MM.1S (cell line): ENCODE results near the gene ARRDC1.

Source experiments
- DNase-seq: peaks from one replicate; pipeline ENCODE4 v3.0.0-alpha.2; 2015
- H2AFZ ChIP-seq: fragments of 300-600 bp; sonication (generic); 2 replicates; pipeline ENCODE4 v1.6.0; 2016; ENCODE audit warnings: antibody characterized with exemption, low read length
- H3F3A ChIP-seq: fragments of 300-600 bp; sonication (generic); 2 replicates; pipeline ENCODE4 v1.6.1; 2016; ENCODE audit warnings: mild to moderate bottlenecking, antibody characterized with exemption, low read length, moderate library complexity, mixed read lengths; ENCODE audit not compliant: insufficient read depth
- H3K27ac ChIP-seq: fragments of 300-600 bp; sonication (generic); 2 replicates; pipeline ENCODE4 v1.5.1; 2016; ENCODE audit warnings: mild to moderate bottlenecking, low read length
- H3K27me3 ChIP-seq: fragments of 300-600 bp; sonication (generic); replicated peaks from 2 replicates; pipeline ENCODE4 v1.6.0; 2016; ENCODE audit warnings: low read length; ENCODE audit not compliant: insufficient read depth
- H3K36me3 ChIP-seq: fragments of 300-600 bp; sonication (generic); replicated peaks from 2 replicates; pipeline ENCODE4 v1.6.1; 2016; ENCODE audit warnings: mild to moderate bottlenecking, low read length, mixed read lengths; ENCODE audit not compliant: insufficient read depth
- H3K4me1 ChIP-seq: fragments of 300-600 bp; sonication (generic); 2 replicates; pipeline ENCODE4 v1.6.1; 2016; ENCODE audit warnings: low read length, mixed read lengths
- H3K4me2 ChIP-seq: fragments of 300-600 bp; sonication (generic); 2 replicates; pipeline ENCODE4 v1.6.0; 2016; ENCODE audit warnings: low read depth, low read length
- H3K4me3 ChIP-seq: fragments of 300-600 bp; sonication (generic); 2 replicates; pipeline ENCODE4 v1.5.1; 2016; ENCODE audit warnings: low read length, mixed read lengths
- H3K79me2 ChIP-seq: fragments of 300-600 bp; sonication (generic); 2 replicates; pipeline ENCODE4 v1.6.1; 2016; ENCODE audit warnings: mixed run types, low read length, mixed read lengths
- H3K9ac ChIP-seq: fragments of 300-600 bp; sonication (generic); 2 replicates; pipeline ENCODE4 v1.6.1; 2016; ENCODE audit warnings: low read length, mixed read lengths
- H3K9me2 ChIP-seq: fragments of 300-600 bp; sonication (generic); replicated peaks from 2 replicates; pipeline ENCODE4 v1.6.1; 2016; ENCODE audit warnings: mild to moderate bottlenecking, low read length, mixed read lengths; ENCODE audit not compliant: insufficient read depth
- H3K9me3 ChIP-seq: fragments of 300-600 bp; sonication (generic); replicated peaks from 2 replicates; pipeline ENCODE4 v1.6.1; 2016; ENCODE audit warnings: mild to moderate bottlenecking, low read length, mixed read lengths; ENCODE audit not compliant: insufficient read depth
- H4K20me1 ChIP-seq: fragments of 300-600 bp; sonication (generic); 2 replicates; pipeline ENCODE4 v1.6.1; 2016; ENCODE audit warnings: mild to moderate bottlenecking, low read length, moderate library complexity, mixed read lengths; ENCODE audit not compliant: insufficient read depth
- EZH2 ChIP-seq: fragments of 300-600 bp; sonication (generic); optimal IDR thresholded peaks from 2 replicates; pipeline ENCODE3; 2017; ENCODE audit warnings: low read depth, mild to moderate bottlenecking, antibody characterized with exemption, low read length, mixed read lengths
- EZH2phosphoT487 ChIP-seq: fragments of 300-600 bp; sonication (generic); IDR thresholded peaks from 2 replicates; pipeline ENCODE4 v1.6.1; 2018; ENCODE audit warnings: antibody characterized with exemption, low read length
- TF ChIP-seq, protein P1 (sequence below): fragments of 300-600 bp; sonication (generic); IDR thresholded peaks from 2 replicates; pipeline ENCODE4 v1.5.1; 2016; ENCODE audit warnings: antibody characterized with exemption, low read length, mixed read lengths

The ARRDC1 gene

DNA sequence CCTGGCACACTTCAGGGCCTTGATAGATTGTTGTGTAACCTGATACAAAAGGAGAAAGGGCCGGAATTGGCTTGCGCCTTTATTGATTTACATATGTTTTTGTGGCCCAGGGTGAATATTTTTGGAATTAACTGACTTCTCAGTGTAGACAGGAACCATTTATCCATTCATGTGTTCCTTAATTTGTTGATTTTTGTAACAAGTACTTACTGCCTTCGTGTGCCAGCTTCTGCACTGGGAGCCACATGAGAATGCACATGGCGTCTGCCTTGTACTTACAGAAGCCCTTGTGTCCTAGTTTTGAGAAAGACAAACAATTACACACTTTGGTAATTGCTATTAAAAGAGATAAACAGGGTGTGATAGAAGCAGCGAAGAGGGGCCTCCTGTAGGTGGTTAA is 39.7 kb downstream of the ARRDC1 start:
- Histone ChIP-seq H3K9me3 (no peaks in the 10 kb centered on the region), H3K27me3 (no peaks in the 10 kb centered on the region), H3K4me2 (no peak overlapping the region), H3K4me1 (no peaks in the 10 kb centered on the region), H3K9ac (no peak overlapping the region), H3K9me2 (no peaks in the 10 kb centered on the region), H4K20me1 (no peaks in the 10 kb centered on the region; the same call in 1 of the 2 replicates), H3K27ac (no peak overlapping the region), H2AFZ (no peak overlapping the region), H3K36me3 (no peaks in the 10 kb centered on the region), H3K4me3 (no peak overlapping the region), H3K79me2 (peaks cover 87% of the 10 kb centered on the region), H3F3A (no peaks in the 10 kb centered on the region)
- DNase-seq: no peak
- TF ChIP-seq EZH2: no peak
- TF ChIP-seq, protein P1, sequence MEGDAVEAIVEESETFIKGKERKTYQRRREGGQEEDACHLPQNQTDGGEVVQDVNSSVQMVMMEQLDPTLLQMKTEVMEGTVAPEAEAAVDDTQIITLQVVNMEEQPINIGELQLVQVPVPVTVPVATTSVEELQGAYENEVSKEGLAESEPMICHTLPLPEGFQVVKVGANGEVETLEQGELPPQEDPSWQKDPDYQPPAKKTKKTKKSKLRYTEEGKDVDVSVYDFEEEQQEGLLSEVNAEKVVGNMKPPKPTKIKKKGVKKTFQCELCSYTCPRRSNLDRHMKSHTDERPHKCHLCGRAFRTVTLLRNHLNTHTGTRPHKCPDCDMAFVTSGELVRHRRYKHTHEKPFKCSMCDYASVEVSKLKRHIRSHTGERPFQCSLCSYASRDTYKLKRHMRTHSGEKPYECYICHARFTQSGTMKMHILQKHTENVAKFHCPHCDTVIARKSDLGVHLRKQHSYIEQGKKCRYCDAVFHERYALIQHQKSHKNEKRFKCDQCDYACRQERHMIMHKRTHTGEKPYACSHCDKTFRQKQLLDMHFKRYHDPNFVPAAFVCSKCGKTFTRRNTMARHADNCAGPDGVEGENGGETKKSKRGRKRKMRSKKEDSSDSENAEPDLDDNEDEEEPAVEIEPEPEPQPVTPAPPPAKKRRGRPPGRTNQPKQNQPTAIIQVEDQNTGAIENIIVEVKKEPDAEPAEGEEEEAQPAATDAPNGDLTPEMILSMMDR: no peak
- TF ChIP-seq EZH2phosphoT487: no peak

DNA sequence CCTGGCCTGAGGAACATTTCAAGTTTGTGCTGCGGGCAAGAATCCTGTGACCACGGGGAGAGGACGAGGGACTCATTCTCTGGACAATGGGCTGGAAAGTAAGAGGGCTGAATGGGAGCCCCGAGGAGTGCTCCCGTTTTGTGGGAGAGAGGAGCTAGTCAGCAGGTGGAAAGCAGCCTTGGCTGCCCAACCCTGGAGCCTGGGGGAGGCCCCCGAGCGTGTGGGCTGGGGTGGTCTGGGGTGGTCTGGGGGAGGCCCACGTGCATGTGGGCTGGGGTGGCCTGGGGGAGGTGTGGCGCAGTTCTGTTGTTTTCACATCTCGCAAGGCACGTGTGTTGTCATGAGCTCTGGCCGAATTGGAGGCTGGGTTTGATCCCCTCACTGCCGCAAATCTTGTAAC is 40.9 kb downstream of the ARRDC1 start:
- H3K4me1 ChIP-seq: no peaks in the 10 kb centered on the region
- no peaks in the 10 kb centered on the region for H3K27me3 ChIP-seq
- H4K20me1 ChIP-seq: no peaks in the 10 kb centered on the region; the same call in 1 of the 2 replicates
- TF ChIP-seq EZH2phosphoT487 (no peak), EZH2 (no peak)
- TF ChIP-seq, protein P1: no peak
- DNase-seq: no peak
- H2AFZ ChIP-seq: no peak overlapping the region
- no peaks in the 10 kb centered on the region for H3F3A ChIP-seq
- no peaks in the 10 kb centered on the region for H3K9me2 ChIP-seq
- no peak overlapping the region for H3K4me2 ChIP-seq
- no peak overlapping the region for H3K27ac ChIP-seq
- peaks cover 86% of the 10 kb centered on the region for H3K79me2 ChIP-seq
- H3K36me3 ChIP-seq: no peaks in the 10 kb centered on the region
- H3K9ac ChIP-seq: no peak overlapping the region
- no peak overlapping the region for H3K4me3 ChIP-seq
- H3K9me3 ChIP-seq: no peaks in the 10 kb centered on the region

DNA sequence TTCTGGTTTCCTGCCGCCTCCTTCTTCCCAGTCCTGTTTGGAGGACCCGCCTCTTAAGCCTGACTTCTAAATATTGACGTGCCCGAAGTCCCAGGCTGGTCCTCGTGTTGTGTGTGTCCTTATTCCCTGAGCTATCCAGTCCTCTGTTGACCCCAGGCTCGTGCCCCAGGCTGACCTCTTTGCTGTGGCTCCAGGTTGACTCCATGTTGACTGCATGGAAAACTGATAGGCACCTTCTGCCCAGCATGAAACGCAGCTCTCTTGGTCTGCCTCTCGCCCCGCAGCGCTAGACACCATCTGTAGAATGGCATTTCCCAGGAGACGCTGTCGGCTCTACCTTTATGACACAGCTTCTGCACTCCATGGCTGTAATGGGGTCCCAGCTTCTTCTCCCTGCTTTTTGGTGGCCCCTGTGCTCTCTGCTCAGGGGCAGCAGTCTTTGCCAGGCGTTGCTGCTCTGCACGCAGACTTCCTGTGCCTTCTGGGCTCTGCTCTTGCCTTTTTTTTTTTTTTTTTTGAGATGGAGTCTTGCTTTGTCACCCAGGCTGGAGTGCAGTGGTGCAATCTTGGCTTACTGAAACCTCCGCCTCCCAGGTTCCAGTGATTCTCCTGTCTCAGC is 41.7 kb downstream of the ARRDC1 start:
- H3K9ac ChIP-seq: no peak overlapping the region
- no peak overlapping the region for H2AFZ ChIP-seq
- TF ChIP-seq, protein P1: no peak
- TF ChIP-seq EZH2 (no peak), EZH2phosphoT487 (no peak)
- no peak overlapping the region for H3K4me2 ChIP-seq
- DNase-seq: no peak
- peaks cover 84% of the 10 kb centered on the region for H3K79me2 ChIP-seq
- H4K20me1 ChIP-seq: no peaks in the 10 kb centered on the region; the same call in 1 of the 2 replicates
- no peaks in the 10 kb centered on the region for H3K9me3 ChIP-seq
- no peaks in the 10 kb centered on the region for H3K4me1 ChIP-seq
- H3K27me3 ChIP-seq: no peaks in the 10 kb centered on the region
- H3F3A ChIP-seq: no peaks in the 10 kb centered on the region
- no peaks in the 10 kb centered on the region for H3K9me2 ChIP-seq
- no peak overlapping the region for H3K27ac ChIP-seq
- H3K4me3 ChIP-seq: no peak overlapping the region
- H3K36me3 ChIP-seq: no peaks in the 10 kb centered on the region
